Measurements from ENCODE around the gene EBF3.
"Not testable (repeated sequence)": the region's sequence is repeated elsewhere in the genome, so short reads cannot be mapped to it uniquely, and the experiment has no call there.

EBF3 gene

GRCh38 chr10:129927351-129928120 is 36.5 kb downstream of the EBF3 start:
- DNase-seq = no peak

GRCh38 chr10:129926066-129927055 is 37.7 kb downstream of the EBF3 start:
- DNase-seq = no peak

- DNase-seq = no peak
Measured at GRCh38 chr10:129924375-129925085, 39.5 kb downstream of the EBF3 start.

GRCh38 chr10:129922598-129923123 is 41.4 kb downstream of the EBF3 start:
- no peak for DNase-seq

- no peak for DNase-seq
Measured at GRCh38 chr10:129921801-129922597, 42.1 kb downstream of the EBF3 start.

- DNase-seq = no peak
Measured at GRCh38 chr10:129921065-129921670, 42.9 kb downstream of the EBF3 start.

- DNase-seq = not testable (repeated sequence)
Measured at GRCh38 chr10:129920187-129920586, 43.9 kb downstream of the EBF3 start.

GRCh38 chr10:129919358-129919757 is 44.7 kb downstream of the EBF3 start:
- DNase-seq = no peak

- no peak for DNase-seq
Measured at GRCh38 chr10:129918836-129919235, 45.2 kb downstream of the EBF3 start.

GRCh38 chr10:129918401-129918800 is 45.7 kb downstream of the EBF3 start:
- no peak for DNase-seq

GRCh38 chr10:129917936-129918335 is 46.1 kb downstream of the EBF3 start:
- no peak for DNase-seq

- DNase-seq = no peak
Measured at GRCh38 chr10:129916506-129916995, 47.5 kb downstream of the EBF3 start.

- DNase-seq = no peak
Measured at GRCh38 chr10:129915526-129916378, 48.3 kb downstream of the EBF3 start.

GRCh38 chr10:129914960-129915359 is 49.1 kb downstream of the EBF3 start:
- no peak for DNase-seq

GRCh38 chr10:129914153-129914855 is 49.8 kb downstream of the EBF3 start:
- DNase-seq = no peak

- DNase-seq = no peak
Measured at GRCh38 chr10:129912986-129913695, 50.9 kb downstream of the EBF3 start.

GRCh38 chr10:129912166-129912917 is 51.7 kb downstream of the EBF3 start:
- no peak for DNase-seq

- DNase-seq = no peak
Measured at GRCh38 chr10:129911451-129912165, 52.5 kb downstream of the EBF3 start.

Data from activated CD4-positive, alpha-beta T cell treated with anti-CD3 and anti-CD28 coated beads, Interleukin-2, amount 50 U/mL, for 16 hours (primary cell).